NCI-H2029 treated with DMSO at 0.1 percent for 48 hours (cell line): ENCODE measurements around the gene OSBPL2.

Source experiments
- DNase-seq: peaks from one replicate; lab custom pipeline; 2025; lab: John Stamatoyannopoulos, UW

The OSBPL2 gene

GRCh38 chr20:62285151-62285550, 46.8 kb downstream of the OSBPL2 start:
- DNase-seq, result no peak

- DNase-seq, result no peak
These were observed 47.4 kb downstream of the OSBPL2 start for GRCh38 chr20:62285722-62286121.

DNA sequence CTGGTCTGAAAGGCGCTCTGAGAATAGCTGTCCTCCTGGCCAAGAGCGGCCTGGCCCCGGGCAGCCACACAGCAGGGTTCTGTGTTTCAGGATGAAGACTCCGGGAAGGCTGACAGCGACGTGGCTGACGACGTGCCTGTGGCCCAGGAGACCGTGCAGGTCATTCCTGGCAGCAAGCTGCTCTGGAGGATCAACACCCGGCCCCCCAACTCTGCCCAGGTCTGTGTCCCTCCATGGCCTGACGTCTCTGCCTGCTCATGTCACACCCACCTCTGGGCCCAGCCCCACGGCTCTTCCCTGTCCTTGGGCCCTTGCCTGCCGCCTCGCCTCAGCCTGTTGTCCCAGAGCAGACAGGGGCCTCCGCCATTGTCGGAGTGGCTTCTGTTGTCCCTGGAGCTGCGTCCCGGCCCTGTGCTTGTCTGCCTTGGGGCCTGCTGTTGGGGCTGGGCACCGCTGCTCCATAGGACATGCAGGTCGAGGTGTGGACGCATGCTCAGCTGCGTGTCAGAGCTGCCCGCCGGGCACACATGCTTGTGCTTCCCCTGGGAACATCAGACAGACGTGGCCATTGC, 48.3 kb downstream of the OSBPL2 start:
- no peak for DNase-seq

- no peak for DNase-seq
These were observed 48.8 kb downstream of the OSBPL2 start for GRCh38 chr20:62287129-62287528.

GRCh38 chr20:62287759-62288534, 49.6 kb downstream of the OSBPL2 start:
- no peak for DNase-seq

DNA sequence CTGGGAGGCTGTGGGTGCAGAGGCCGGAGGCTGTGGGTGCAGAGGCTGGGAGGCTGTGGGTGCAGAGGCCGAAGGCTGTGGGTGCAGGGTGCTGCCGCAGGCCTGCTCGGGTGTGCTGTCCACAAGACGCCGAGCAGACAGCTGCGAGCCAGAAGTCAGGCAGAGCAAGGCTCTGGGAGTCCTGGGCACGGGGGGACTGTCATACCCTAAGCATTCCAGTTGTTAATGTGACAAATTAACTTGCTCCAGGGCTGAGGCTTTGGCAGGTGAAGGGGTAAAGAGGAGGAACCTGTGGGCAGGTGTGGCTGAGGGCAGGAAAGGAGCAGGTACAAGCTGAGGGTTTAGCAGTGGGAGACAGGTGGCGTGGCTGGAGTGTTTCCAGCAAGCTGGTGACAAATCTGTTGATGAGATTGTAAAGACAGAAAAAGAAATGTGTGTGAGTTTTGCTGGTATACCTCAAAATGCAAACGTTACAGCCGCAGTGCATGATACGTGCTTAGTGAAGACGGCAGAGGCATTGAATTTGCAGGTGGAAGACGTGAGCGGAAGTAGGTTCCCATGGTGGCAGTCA, 50.3 kb downstream of the OSBPL2 start:
- no peak for DNase-seq

- DNase-seq, result no peak
These were observed 50.8 kb downstream of the OSBPL2 start for GRCh38 chr20:62289131-62289530.

- no peak for DNase-seq
These were observed 51.6 kb downstream of the OSBPL2 start for GRCh38 chr20:62289898-62290297.

DNA sequence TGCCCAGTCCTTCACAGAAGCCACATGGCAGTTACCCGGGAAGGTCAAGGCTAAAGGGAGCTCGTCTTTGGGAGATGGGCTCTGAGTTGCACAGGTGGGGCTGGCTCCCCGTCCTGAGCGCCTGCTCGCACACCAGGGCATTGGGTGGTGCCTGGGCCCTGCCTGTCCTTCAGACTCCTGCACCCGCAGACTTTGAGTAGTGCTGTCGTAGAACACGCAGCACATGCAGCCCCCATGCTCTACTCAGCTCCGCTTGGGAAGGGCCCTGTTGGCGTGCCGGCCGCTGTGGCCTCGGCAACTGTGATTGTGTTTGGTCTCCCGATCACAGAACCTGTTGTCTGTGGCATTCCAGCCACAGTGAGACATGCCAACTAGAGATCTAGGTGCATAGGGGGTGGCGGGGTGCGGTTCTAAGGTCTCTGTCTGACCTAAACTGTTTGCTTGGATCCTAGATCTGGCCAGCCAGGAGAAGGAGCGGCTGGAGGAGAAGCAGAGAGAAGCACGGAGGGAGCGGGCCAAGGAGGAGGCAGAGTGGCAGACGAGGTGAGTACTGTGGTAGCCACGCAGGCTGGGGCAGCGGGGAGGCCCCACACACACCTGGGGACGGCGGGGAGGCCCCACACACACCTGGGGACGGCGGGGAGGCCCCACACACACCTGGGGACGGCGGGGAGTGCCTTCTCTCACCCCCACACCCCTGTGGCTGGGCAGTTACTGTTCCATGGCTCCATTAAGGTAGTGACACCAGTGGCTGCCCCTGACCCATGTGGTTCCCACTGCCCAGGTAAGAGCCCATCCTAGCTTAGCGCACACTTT, 53.1 kb downstream of the OSBPL2 start:
- no peak for DNase-seq

DNA sequence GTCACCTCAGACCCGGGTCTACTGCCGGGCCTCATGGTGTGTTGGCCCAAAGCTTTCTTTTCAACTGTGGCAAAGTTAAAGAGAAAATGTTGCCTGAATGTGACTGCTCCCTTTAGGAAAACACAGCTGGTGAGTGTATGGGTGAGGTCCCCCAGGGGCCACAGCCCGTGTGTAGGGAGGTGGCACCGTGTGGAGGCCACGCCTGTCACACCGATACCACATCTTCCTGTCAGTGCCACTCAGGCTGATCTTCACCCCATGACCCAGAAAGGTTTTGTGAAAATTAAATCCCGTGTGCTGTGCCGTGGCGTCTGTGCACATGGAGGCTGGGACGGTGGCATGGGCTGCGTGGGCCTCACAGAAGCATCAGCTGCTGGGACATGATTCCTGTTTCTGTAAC, 53.8 kb downstream of the OSBPL2 start:
- DNase-seq, result no peak

- DNase-seq, result no peak
These were observed 54.9 kb downstream of the OSBPL2 start for GRCh38 chr20:62293111-62293784.

- no peak for DNase-seq
These were observed 55.6 kb downstream of the OSBPL2 start for GRCh38 chr20:62293946-62294345.

DNA sequence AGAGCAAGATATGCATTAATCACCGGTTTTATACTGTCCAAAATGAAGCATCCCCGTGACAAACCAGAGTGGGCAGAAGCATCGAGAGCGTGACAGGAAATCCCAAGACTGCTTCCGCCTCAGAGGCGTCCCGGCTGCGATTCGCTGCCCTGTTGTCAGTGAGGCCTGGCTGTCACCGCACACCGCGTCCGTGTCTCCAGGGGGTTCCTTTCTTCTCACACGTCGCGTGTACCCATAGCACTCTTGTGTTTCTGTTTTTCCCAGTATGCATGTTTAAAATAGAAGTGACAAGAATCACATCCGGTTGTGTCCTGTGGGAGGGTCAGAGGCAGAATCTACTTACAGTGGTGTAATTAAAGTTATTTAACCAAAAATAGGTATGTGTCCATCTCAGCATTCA, 56.2 kb downstream of the OSBPL2 start:
- no peak for DNase-seq

DNA sequence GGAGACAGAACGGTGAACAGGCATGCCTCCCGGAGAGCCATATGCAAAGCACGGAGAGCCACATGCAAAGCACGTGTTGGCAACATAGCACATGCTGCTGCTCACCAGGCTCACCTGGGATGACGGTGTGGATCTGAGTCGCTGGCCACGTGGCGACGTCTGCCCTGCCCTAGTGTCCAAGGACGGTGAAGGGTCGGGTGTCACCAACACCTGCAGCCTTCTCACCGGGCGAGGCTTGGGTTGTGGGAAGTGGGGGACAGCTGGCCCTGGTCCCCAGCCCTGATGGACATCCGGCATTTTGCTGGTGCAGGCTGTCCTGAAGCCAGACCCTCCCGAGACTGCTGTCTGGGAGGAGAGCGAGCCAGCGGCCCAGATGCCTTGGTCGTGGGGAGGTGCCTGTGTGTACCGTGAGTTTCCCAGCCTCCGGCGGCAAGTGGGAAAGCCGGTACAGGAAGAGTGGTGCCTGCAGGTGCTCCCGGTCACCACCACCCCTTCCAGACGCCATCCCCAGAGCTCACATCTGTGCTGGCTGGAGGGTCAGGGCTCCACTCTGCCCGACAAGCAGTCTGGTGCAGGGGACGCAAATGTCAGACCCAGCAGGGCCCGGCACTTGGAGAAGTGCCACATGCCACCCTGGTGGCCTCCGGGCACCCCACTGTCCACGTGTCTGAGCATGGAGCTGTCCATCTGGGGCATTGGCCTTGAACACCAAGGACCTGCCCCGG, 58.6 kb downstream of the OSBPL2 start:
- DNase-seq, result no peak

- no peak for DNase-seq
These were observed 59.3 kb downstream of the OSBPL2 start for GRCh38 chr20:62297449-62298227.

DNA sequence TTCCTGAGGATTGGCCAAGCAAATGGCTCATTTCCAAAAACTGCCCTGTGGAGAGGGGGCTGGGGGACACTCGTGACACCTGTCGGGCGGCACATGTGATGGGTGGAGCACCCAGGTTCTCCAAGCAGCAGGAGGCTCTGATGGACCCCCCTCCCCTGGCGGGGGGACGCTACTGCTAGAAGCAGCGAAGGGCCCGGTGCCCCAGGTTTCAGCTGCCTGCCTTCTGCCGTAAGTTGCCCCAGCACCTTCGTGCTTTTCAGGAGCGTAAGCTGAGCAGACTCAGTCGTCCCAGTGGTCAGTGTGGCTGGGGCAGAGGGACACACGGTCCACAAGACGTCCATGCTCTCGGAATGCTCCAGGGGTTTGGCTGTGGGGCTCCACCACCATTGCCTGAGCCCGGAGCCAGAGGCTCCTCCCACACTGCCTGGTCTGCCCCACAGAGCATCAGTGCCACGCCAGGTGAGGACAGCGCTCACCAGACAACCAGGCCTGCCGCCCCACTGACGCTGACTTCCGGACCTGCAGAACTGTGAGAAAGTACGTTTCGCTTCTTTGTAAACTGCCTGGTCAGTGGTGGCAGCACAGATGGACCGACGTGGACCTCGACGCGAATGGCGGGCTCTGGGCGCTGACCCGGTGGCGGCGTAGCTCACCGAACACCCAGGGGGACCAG, 60.4 kb downstream of the OSBPL2 start:
- DNase-seq, result no peak

- DNase-seq, result no peak
These were observed 61.4 kb downstream of the OSBPL2 start for GRCh38 chr20:62299666-62300236.

GRCh38 chr20:62300319-62300718, 62.0 kb downstream of the OSBPL2 start:
- no peak for DNase-seq

- DNase-seq, result no peak
These were observed 62.9 kb downstream of the OSBPL2 start for GRCh38 chr20:62301111-62301668.
